LNCAP (cell line): ENCODE results near the gene ZNF578.

Source experiments
- TF ChIP-seq, protein P1 (sequence below): fragments of 450-650 bp; IDR thresholded peaks from 2 replicates; pipeline ENCODE4 v1.5.1; 2017; ENCODE audit warnings: mild to moderate bottlenecking

The ZNF578 gene

GRCh38 chr19:52532480-52532879 lies 79.1 kb downstream of the ZNF578 start:
- TF ChIP-seq, protein P1, sequence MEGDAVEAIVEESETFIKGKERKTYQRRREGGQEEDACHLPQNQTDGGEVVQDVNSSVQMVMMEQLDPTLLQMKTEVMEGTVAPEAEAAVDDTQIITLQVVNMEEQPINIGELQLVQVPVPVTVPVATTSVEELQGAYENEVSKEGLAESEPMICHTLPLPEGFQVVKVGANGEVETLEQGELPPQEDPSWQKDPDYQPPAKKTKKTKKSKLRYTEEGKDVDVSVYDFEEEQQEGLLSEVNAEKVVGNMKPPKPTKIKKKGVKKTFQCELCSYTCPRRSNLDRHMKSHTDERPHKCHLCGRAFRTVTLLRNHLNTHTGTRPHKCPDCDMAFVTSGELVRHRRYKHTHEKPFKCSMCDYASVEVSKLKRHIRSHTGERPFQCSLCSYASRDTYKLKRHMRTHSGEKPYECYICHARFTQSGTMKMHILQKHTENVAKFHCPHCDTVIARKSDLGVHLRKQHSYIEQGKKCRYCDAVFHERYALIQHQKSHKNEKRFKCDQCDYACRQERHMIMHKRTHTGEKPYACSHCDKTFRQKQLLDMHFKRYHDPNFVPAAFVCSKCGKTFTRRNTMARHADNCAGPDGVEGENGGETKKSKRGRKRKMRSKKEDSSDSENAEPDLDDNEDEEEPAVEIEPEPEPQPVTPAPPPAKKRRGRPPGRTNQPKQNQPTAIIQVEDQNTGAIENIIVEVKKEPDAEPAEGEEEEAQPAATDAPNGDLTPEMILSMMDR, result no peak

GRCh38 chr19:52533901-52534300 lies 80.5 kb downstream of the ZNF578 start:
- TF ChIP-seq, protein P1, result no peak

- TF ChIP-seq, protein P1, result no peak
These were observed 82.6 kb downstream of the ZNF578 start for GRCh38 chr19:52535771-52536447.

DNA sequence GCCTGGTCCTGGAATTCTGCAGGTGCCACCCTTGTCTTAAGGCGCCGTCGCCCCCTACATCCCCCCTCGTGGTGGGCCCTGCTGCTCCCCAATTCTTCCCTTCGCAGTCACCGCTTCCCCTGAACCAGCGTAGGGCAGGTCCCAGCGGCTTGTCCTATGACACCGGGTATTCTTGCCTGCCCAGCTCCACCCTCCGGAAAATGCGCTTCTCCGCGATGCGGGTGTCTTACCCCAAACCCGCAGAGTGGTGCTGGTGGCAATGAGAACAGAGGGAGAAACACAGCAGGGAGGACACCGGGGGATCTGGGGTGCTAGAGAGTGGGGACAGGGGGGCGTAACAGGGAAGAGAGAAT lies 83.1 kb downstream of the ZNF578 start:
- TF ChIP-seq, protein P1, result no peak

GRCh38 chr19:52541608-52542007 lies 88.3 kb downstream of the ZNF578 start:
- TF ChIP-seq, protein P1, result no peak

DNA sequence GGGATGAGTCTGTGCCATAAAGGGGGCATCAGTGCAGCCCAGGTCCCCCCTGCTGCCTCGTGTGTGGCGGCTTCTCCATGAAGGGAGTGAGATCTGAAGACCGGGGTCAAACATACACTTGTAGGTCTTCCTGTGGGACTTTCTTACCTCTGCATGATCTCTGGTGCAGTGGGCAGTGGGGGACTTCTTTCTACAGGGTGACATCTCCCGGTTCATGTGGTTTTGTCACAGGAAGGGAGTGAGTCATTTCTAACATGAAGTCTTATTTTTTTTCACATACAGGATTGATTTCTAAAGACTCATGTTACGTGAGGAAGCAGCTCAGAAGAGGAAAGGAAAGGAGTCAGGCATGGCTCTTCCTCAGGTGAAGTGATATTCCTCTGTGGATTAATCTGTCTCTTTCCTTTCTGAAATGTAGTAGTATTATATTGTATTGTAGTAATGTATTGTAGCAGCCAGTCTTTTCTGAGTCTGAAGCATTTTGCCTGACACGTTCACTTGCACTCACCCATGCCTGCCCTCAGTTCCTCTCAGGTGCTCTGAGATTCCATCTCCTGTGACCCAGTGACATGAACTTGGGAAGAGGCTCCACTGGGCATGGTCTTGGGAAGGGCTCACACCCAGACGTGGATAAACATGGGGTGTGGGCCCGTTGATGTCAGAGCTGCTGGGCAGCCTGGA lies 89.8 kb downstream of the ZNF578 start:
- TF ChIP-seq, protein P1, result no peak

- TF ChIP-seq, protein P1, result no peak
These were observed 101.0 kb downstream of the ZNF578 start for GRCh38 chr19:52554216-52554971.
